PC-3 (cell line): ENCODE data around the gene BAZ1B.

Source experiments
- EZH2 ChIP-seq: fragments of 300-600 bp; sonication (generic); IDR thresholded peaks from one replicate; pipeline ENCODE4 v1.6.1; 2017; ENCODE audit warnings: antibody characterized with exemption, mild to moderate bottlenecking, low read length; ENCODE audit not compliant: unreplicated experiment
- EZH2phosphoT487 ChIP-seq: fragments of 300-600 bp; sonication (generic); IDR thresholded peaks from 2 replicates; pipeline ENCODE4 v1.6.1; 2018; ENCODE audit warnings: mild to moderate bottlenecking, antibody characterized with exemption, low read length, borderline replicate concordance
- TF ChIP-seq, protein P1 (sequence below): fragments of 300-600 bp; sonication (generic); conservative IDR thresholded peaks from 2 replicates; pipeline ENCODE4 v1.5.1; 2017; ENCODE audit warnings: antibody characterized with exemption, low read depth, mild to moderate bottlenecking, low read length

DNA sequence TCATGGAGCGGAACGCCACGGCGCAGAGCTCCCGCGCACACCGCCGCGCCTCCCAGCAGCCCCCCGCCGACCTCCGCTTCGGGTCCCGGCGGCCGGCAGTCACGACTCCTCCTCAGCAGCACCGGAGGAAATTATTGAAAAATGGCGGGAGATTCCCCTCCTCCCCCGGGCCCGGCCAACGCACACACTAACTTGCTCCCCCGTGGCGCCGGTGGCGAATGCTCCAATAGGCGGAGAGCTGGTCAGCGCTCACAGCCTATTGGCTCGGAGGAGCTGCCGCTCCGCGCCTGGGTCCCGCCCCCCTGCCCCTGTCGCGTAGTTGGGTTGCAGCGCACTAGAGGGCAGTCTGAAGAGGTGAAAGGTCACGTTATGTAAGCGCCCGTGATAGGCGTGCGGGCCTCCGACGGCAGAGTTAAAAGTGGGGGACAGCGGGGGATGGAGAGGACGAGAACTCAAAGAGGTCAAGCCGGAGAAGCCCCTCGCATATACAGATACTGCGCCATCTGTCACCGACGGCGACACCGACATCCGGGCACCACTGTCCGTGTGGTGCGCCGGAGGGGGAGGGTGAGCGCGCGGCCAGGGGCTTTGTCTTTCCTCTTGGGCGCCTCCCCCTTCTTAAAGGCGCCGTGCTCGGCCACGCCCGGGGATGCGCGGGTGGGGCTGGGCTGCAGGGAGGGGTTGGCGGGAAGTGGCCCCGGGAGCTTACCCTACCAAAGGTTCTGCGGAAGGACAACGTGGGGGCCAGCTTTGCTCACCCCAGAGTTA lies at the start of gene BAZ1B:
- TF ChIP-seq EZH2phosphoT487 (no peak), EZH2 (no peak)
- TF ChIP-seq, protein P1, sequence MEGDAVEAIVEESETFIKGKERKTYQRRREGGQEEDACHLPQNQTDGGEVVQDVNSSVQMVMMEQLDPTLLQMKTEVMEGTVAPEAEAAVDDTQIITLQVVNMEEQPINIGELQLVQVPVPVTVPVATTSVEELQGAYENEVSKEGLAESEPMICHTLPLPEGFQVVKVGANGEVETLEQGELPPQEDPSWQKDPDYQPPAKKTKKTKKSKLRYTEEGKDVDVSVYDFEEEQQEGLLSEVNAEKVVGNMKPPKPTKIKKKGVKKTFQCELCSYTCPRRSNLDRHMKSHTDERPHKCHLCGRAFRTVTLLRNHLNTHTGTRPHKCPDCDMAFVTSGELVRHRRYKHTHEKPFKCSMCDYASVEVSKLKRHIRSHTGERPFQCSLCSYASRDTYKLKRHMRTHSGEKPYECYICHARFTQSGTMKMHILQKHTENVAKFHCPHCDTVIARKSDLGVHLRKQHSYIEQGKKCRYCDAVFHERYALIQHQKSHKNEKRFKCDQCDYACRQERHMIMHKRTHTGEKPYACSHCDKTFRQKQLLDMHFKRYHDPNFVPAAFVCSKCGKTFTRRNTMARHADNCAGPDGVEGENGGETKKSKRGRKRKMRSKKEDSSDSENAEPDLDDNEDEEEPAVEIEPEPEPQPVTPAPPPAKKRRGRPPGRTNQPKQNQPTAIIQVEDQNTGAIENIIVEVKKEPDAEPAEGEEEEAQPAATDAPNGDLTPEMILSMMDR: no peak
